C1 segment of cervical spinal cord (tissue), 14 donors: ENCODE results near the gene NDST4.
A peak's percentile ranks its signal among the peaks of the same experiment; 100 is the strongest.
"Not testable (repeated sequence)": the region's sequence is repeated elsewhere in the genome, so short reads cannot be mapped to it uniquely, and the experiment has no call there.

ENCODE experiments used
- DNase-seq, 14 donors: peaks; one replicate each; lab custom pipeline; 2025; lab: John Stamatoyannopoulos, UW

NDST4 gene

GRCh38 chr4:115054836-115055235, 58.6 kb downstream of the NDST4 start:
- DNase-seq = no peak

DNA sequence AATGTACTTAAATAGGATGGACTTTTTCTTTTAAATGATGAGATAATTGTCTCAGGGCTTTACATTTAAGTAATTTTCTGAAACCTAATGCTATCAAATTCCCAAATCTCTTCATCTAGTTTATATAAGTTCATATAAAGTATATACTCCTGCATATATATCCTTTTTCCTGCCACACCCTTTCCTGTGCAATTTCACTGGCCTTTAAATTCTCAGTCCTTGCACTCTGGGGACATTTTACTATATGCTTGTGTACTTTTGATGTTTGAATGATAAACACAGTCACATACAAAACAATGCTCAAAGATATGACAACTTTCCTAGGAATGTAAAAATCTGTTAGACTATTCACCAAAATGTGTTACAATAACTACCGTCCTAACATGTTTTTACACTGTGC, 60.1 kb downstream of the NDST4 start:
- DNase-seq = no peak

DNA sequence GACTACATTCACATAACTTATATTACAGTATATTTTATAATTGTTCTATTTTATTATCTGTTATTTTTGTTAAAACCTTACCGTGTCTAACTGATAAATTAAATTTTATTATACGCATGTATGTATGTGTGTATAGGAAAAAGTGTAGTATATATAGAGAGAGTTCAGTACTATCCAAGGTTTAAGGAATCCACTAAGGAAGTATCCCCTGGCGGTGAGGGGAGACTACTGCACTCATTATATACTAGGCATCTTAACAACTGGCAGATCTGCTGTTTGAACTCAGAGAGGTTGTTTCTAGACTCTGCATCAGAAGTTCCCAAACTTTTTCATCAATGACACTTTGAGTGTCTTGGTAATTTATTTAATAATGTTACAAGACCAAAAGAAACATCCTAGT, 70.9 kb downstream of the NDST4 start:
- DNase-seq = no peak

GRCh38 chr4:115030281-115030680, 83.1 kb downstream of the NDST4 start:
- no peak for DNase-seq

DNA sequence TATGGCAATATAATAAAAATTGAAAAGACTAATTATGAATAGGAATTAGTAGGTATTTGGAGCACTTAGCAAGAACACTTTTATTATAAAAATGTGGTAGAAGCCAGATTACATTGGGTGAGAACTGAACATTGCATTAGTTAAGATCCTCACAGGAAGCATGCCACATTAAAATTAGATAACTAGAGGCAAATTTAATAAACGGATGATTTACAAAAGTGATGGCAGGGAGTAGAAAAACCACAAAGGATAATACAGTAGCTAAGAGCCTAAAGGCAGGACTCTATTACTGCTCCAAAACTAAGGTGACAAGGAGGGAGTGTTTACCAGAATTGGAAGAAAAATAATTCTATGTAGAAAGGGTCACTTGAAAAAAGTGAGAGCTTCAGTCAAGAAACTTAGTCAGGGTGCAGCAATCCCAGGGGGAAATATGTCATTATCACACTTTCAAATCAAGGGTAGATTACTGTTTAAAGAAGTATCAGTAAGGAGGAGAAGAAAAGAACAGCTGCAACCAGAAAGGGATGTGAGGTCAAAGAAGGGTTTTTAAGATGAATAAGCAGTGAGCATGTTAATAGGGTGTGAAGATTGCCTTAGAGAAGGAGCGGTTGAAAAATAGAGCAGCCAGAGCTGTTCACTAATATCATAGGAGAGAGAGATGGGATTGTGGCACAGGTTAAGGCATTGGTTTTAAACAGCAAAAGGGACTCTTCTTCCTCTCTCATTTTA, 84.6 kb downstream of the NDST4 start:
- no peak for DNase-seq

GRCh38 chr4:114999880-115000279, 113.5 kb downstream of the NDST4 start:
- no peak for DNase-seq

GRCh38 chr4:114998316-114998715, 115.1 kb downstream of the NDST4 start:
- DNase-seq = no peak

GRCh38 chr4:114997576-114998247, 115.7 kb downstream of the NDST4 start:
- no peak for DNase-seq

GRCh38 chr4:114986133-114986532, 127.3 kb downstream of the NDST4 start:
- DNase-seq = no peak

- no peak for DNase-seq
These were observed 132.3 kb downstream of the NDST4 start for GRCh38 chr4:114980932-114981708.

GRCh38 chr4:114980399-114980798, 133.0 kb downstream of the NDST4 start:
- DNase-seq = not testable (repeated sequence)

DNA sequence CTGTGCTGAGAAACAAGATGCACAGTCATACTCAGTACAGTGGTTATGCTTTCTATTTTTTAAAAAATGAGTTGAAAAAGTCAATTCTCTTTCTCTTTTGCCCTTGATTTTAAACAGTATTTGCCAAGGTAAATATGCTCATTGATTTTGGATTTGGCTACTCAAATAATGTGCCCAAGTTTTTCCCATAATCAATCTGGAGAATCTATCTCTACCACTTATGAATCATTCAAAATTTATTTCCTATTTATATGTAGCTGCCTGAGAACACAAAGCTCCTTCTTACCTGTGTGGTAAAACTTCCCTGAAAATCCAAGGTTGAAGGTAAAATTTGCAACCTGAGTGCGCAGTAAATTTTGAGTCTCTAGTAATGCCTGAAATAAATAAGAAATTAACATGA, 136.5 kb downstream of the NDST4 start:
- no peak for DNase-seq

- peak in 1 of 14 donors; percentile 60 for DNase-seq
These were observed 149.4 kb downstream of the NDST4 start for GRCh38 chr4:114964026-114964425.

GRCh38 chr4:114945616-114946015, 167.8 kb downstream of the NDST4 start:
- DNase-seq = no peak

- no peak for DNase-seq
These were observed 171.9 kb downstream of the NDST4 start for GRCh38 chr4:114941503-114941902.

DNA sequence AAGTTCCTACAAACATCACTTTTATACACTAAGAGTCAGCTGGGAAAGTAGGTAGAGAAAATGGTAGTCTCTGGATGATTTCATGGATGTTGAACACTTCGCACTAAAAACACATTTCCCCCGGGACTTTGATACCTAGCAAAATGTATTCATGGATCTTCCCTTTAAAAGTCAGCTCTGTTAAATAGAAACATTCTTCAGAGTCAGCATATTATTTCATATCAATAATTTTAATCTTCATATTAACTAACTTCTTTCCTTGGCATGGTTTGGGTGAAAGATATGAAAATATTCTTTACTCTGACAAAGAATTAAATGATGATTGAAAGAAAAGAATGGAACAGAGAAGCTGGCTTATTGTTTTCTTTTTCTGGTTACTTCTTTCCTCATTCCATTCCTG, 185.5 kb downstream of the NDST4 start:
- no peak for DNase-seq

DNA sequence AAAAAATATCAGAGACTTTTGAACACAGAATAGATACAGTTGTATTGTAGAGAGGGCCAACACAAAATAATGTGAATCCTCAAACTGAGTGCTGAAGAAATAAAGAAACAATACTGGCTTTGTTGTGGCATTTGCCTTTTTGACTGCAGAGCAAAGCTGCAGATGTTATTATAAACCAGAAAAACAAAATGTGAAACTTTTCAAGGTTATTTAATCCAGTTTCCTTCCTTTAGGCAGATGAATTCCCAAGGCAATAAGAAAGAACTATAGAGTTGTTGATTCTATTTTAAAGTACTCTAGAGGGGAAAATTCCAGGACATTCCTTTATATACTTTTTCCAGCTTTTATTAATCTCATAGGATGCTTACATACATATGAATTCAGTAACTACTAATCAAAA, 186.8 kb downstream of the NDST4 start:
- no peak for DNase-seq

DNA sequence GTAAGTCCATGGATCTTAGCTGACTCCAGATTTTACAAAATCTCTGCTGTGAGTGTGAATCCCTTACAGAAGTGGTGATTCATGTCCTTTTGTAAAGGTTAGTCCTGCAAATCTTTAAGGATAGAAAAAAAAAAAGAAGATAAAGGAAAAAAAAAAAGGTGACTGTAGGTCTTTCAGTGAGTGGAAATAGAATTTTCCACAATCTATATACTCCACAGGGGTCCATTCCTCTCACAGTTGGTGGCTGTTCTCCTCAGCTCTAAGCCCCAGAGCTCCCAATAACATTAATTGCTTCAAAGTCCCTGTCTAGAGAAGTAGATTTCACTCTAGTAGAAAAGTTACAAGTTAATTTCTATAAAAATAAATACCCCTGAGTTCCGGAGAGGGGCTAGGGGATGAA, 189.1 kb downstream of the NDST4 start:
- DNase-seq = no peak

- no peak for DNase-seq
These were observed 190.9 kb downstream of the NDST4 start for GRCh38 chr4:114922592-114922933.

GRCh38 chr4:114921790-114922591, 191.4 kb downstream of the NDST4 start:
- no peak for DNase-seq

DNA sequence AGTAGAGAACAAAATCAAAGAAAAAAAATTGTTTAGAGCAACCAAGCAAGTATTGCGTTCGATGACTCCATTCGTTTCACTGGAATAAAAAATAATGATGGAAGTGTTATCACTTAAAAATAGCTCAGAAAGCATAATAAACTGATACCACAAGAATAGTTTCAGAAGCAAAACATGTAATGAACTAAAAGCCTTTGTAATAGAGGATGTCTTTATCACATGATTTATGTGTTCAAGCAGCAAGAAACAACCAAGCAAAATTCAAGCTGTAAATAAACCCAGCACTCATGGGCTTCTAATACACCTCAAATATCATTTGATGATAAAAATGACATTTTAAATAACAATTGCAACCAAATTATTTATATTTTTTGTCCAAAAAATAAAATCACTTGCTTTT, 192.2 kb downstream of the NDST4 start:
- DNase-seq = no peak

DNA sequence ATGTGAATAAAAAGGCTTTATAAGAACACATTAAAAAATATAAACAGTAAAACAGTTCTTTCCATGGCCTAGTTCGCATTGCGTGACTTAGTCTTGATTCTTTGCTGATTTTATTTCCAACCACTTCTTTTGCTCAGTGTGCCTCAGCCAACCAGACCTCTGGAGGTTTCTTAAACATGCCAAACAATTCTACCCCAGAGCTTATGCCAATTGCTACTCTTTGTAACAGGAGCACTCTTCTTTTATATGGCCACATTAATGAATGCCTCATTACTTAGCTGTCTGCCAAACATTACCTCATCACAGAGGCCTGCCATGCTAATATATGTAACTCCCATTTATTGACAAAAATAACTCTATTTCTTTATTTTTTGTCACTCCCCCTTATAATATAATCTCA, 202.3 kb downstream of the NDST4 start:
- DNase-seq = no peak
